Measurements from ENCODE around the gene ACTL6B. TPM values are rescaled to one million over a fixed set of nuclear protein-coding genes. Genes with fewer than 3 reads are reported as not detected.

ACTL6B gene
- total RNA-seq, 1 donor from 2014 or later: not detected

GRCh38 chr7:100684534-100685042 is 28.3 kb upstream of the ACTL6B start:
- intact Hi-C loops (cut with micrococcal nuclease): no loop called here

- intact Hi-C loops (cut with micrococcal nuclease): no loop called here
Observed at GRCh38 chr7:100683659-100684533, 27.6 kb upstream of the ACTL6B start.

- intact Hi-C loops (cut with micrococcal nuclease): no loop called here
Observed at GRCh38 chr7:100682991-100683658, 26.9 kb upstream of the ACTL6B start.

- intact Hi-C loops (cut with micrococcal nuclease): no loop called here
Observed at GRCh38 chr7:100682228-100682741, 26.0 kb upstream of the ACTL6B start.

GRCh38 chr7:100681491-100682227 is 25.4 kb upstream of the ACTL6B start:
- intact Hi-C loops (cut with micrococcal nuclease): no loop called here

- intact Hi-C loops (cut with micrococcal nuclease): no loop called here
Observed at GRCh38 chr7:100680576-100681271, 24.5 kb upstream of the ACTL6B start.

GRCh38 chr7:100679927-100680575 is 23.8 kb upstream of the ACTL6B start:
- intact Hi-C loops (cut with micrococcal nuclease): loop anchor here (10.0 kb wide), 2 partner anchors 555 to 595 kb away; partner anchors contain the start of genes COPS6, MBLAC1 and ZNF3

- intact Hi-C loops (cut with micrococcal nuclease): loop anchor here (10.0 kb wide), 2 partner anchors 555 to 595 kb away; partner anchors contain the start of genes COPS6, MBLAC1 and ZNF3
Observed at GRCh38 chr7:100679129-100679926, 23.1 kb upstream of the ACTL6B start.

- intact Hi-C loops (cut with micrococcal nuclease): loop anchor here (10.0 kb wide), 2 partner anchors 554 to 594 kb away; partner anchors contain the start of genes COPS6, MBLAC1 and ZNF3
Observed at GRCh38 chr7:100678291-100678984, 22.2 kb upstream of the ACTL6B start.

- intact Hi-C loops (cut with micrococcal nuclease): loop anchor here (10.0 kb wide), 2 partner anchors 553 to 593 kb away; partner anchors contain the start of genes COPS6, MBLAC1 and ZNF3
Observed at GRCh38 chr7:100677308-100678267, 21.3 kb upstream of the ACTL6B start.

GRCh38 chr7:100676501-100677306 is 20.5 kb upstream of the ACTL6B start:
- intact Hi-C loops (cut with micrococcal nuclease): loop anchor here (10.0 kb wide), 2 partner anchors 552 to 592 kb away; partner anchors contain the start of genes COPS6, MBLAC1 and ZNF3

- intact Hi-C loops (cut with micrococcal nuclease): loop anchor here (10.0 kb wide), 2 partner anchors 551 to 591 kb away; partner anchors contain the start of genes COPS6, MBLAC1 and ZNF3
Observed at GRCh38 chr7:100675581-100676350, 19.5 kb upstream of the ACTL6B start.

GRCh38 chr7:100675105-100675451 is 18.8 kb upstream of the ACTL6B start:
- intact Hi-C loops (cut with micrococcal nuclease): loop anchor here (10.0 kb wide), 2 partner anchors 550 to 590 kb away; partner anchors contain the start of genes COPS6, MBLAC1 and ZNF3

- intact Hi-C loops (cut with micrococcal nuclease): loop anchor here (10.0 kb wide), 2 partner anchors 550 to 590 kb away; partner anchors contain the start of genes COPS6, MBLAC1 and ZNF3
Observed at GRCh38 chr7:100674411-100675104, 18.3 kb upstream of the ACTL6B start.
